ENCODE results near the gene ABR.

DNA sequence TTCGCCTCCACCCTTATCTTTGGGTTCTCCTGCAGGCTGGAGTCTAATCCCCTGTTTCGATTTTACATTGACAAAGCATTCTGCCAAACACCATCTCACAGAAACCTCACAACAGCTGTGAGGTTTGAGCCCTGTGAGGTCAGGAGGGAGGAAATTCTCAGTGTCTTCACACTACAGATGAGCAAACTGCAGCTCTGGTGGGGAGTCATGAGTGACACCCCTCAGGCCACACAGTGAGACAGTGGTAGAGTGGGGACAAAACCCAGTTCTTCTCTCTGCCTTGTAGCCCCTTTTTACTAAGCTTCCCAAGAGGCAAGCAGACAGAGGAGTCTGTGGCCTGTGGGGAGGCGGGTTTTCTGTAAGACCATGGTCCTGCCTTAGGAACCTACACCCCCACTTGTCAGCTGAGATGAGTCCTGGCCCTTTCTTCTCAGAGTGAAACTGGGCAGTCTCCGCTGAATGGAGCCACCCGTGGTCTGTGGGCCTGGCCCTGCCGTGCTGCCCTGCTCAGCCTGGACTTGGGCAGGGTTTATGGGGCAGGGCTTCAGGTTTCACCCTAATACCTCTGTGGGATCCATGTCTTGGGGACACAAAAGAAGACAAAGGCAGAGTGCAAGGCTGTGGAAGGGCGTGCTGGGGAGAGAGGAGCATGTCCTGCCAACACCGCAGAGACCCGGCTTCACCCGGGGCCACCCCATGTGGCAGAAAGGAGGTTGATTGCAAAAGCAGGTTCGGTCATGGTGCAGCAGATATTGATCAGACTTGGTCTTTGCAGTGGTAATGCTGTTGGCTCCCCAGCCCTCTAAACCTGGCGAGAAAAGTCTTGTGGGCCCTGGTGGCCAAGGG lies 59.0 kb downstream of the ABR start:
- TF ChIP-seq EZH2 (IDR thresholded peaks at IDR 0.05; ENCODE audit: insufficient read depth, low read length) (no peak), CTCF (IDR thresholded peaks at IDR 0.05; ENCODE audit: insufficient read depth, low read depth, low read length) (no peak)

Measured in astrocyte (in vitro differentiated cells and primary cell).